Activated CD4-positive, alpha-beta memory T cell treated with anti-CD3 and anti-CD28 coated beads, Interleukin-2, amount 10 ng/mL, durations not matched to agents 7 days and 5 days (primary cell): ENCODE data around the gene POT1. TPM values are rescaled to one million over a fixed set of nuclear protein-coding genes. Genes with fewer than 3 reads are reported as not detected.

ENCODE experiments used
- CTCF ChIA-PET: fragments of 350-600 bp; sonication (Branson Sonifier 250); formaldehyde crosslinking; loops from one replicate; lab custom pipeline; 2021; ENCODE audit warnings: antibody characterized with exemption, inconsistent platforms; lab: Charles Lee
- POLR2A ChIA-PET: fragments of 350-600 bp; sonication (Branson Sonifier 250); formaldehyde crosslinking; loops from one replicate; lab custom pipeline; 2021; ENCODE audit warnings: antibody characterized with exemption; lab: Charles Lee
- DNase-seq: peaks from one replicate; pipeline ENCODE4 v3.0.0-alpha.2; 2020
- H3K27ac Mint-ChIP-seq: one replicate; pipeline ENCODE4 v1.8.0; 2021; ENCODE audit warnings: mild to moderate bottlenecking, mixed read lengths
- H3K27me3 Mint-ChIP-seq: one replicate; pipeline ENCODE4 v1.8.0; 2021; ENCODE audit warnings: mixed read lengths
- H3K36me3 Mint-ChIP-seq: one replicate; pipeline ENCODE4 v1.8.0; 2021; ENCODE audit warnings: low read depth, mixed read lengths
- H3K4me1 Mint-ChIP-seq: one replicate; pipeline ENCODE4 v1.8.0; 2021; ENCODE audit warnings: mixed read lengths
- H3K4me3 Mint-ChIP-seq: one replicate; pipeline ENCODE4 v1.8.0; 2021; ENCODE audit warnings: mild to moderate bottlenecking, mixed read lengths
- H3K9me3 Mint-ChIP-seq: one replicate; pipeline ENCODE4 v1.8.0; 2021; ENCODE audit warnings: mixed read lengths
- total RNA-seq, 2 experiments: library from RNA; stranded (reverse); gene quantifications; one replicate each; pipeline ENCODE4 v1.2.3, GENCODE V29; 2021

POT1 gene
- total RNA-seq, 2 experiments from 2014 or later = 27.3 to 28.9 TPM

DNA sequence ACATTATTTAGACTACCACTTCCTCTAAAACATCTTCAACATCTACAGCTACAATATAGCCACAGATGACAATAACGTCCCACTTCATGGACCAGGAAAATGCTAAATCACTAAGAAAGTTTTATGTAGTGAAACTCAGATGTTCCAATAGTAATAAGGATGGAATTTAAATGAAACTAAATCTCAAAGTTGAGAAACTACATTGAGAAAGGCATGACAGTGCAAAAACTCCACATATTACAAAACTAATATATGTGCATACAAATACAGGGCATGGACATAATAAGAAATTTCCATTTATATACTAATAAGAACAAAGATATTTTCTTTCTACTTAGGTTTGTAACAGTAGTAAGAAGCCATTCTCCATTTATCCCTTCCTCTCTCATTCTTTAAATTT, 31.1 kb downstream of the POT1 start:
- no peak overlapping the region for H3K27ac Mint-ChIP-seq
- DNase-seq = no peak
- peaks cover 33% of the 10 kb centered on the region for H3K36me3 Mint-ChIP-seq
- CTCF ChIA-PET = no interaction called here
- no peaks in the 10 kb centered on the region for H3K4me1 Mint-ChIP-seq
- no peak overlapping the region for H3K4me3 Mint-ChIP-seq
- no peaks in the 10 kb centered on the region for H3K27me3 Mint-ChIP-seq
- H3K9me3 Mint-ChIP-seq = no peaks in the 10 kb centered on the region
- POLR2A ChIA-PET = no interaction called here

DNA sequence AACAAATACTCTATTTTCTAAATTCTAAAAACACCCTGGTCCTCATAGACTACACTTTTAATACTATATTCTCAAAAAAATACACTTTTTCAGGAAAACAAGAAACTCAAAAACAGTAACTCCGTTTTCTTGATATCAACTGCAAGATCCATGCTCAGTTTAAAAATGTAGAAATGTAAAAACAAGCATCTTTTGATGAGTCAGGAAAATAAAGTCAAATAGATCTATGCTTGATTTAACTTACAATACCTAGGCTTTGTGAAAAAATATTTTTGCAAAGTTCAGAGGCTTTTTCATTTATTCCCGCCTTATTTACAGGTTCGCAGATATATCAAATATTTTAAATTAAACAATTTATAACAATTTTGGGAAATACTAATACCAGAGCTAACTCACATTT, 33.6 kb downstream of the POT1 start:
- H3K27me3 Mint-ChIP-seq = no peaks in the 10 kb centered on the region
- H3K36me3 Mint-ChIP-seq = peaks cover 26% of the 10 kb centered on the region
- no peak overlapping the region for H3K27ac Mint-ChIP-seq
- H3K4me1 Mint-ChIP-seq = no peaks in the 10 kb centered on the region
- no peaks in the 10 kb centered on the region for H3K9me3 Mint-ChIP-seq
- CTCF ChIA-PET = no interaction called here
- DNase-seq = no peak
- H3K4me3 Mint-ChIP-seq = no peak overlapping the region
- POLR2A ChIA-PET = no interaction called here

DNA sequence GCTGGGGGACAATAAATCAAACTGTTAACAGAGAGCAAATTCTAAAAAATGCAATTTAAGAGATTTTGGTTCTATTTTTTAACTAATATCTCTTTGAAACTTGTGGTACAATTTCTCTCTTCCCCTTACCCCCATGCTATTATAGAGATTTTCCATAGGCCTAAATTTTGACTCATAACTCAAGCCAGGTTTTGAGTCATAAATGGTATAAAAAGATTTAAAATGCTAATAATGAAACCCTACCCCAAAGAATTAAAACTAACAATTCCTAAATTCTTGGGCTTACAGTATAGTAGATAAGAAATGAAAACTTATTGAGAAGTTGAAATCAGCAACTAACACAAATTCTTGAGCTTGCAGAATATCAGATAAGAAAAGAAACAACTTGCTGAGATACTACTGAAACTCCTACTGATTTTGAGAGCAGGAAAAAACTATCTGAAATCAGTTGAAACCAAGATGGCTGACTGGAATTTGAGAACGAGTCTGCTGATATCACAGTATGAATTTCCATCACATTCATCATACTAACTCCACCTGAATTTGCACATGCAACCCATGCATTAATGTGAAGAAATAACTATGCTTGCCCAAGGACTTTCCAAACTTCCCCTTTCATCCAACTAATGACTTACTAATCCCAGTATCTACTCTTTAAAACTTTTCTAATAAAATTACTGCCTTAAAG, 36.3 kb downstream of the POT1 start:
- POLR2A ChIA-PET = interaction anchor here (0.6 kb wide), 1 partner anchor 29 kb away, joined by 3 read pairs; no protein-coding TSS in a partner anchor
- CTCF ChIA-PET = no interaction called here
- Mint-ChIP-seq H3K36me3 (peaks cover 35% of the 10 kb centered on the region), H3K4me3 (no peak overlapping the region), H3K4me1 (no peaks in the 10 kb centered on the region), H3K9me3 (no peaks in the 10 kb centered on the region), H3K27ac (no peak overlapping the region), H3K27me3 (no peaks in the 10 kb centered on the region)
- DNase-seq = no peak

DNA sequence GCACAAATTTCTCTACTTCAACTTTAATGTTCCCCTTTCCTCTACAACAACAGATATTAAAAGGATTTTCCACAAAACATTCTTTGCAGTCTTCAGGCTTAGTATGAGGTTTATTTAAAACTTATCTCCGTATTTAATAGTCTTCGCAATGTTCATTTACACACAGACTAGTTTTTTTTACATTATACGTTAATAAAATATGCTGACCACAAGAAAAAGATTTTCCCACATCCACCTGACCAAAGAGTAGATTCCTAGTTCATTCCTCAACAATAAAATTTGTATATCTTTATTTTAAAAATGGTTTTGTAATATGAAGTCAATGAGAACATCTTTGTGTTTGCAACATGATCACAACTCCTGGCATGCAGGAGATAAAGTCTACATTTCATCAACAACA, 42.4 kb downstream of the POT1 start:
- no peak overlapping the region for H3K27ac Mint-ChIP-seq
- ChIA-PET POLR2A (no interaction called here), CTCF (no interaction called here)
- peaks cover 28% of the 10 kb centered on the region for H3K36me3 Mint-ChIP-seq
- no peaks in the 10 kb centered on the region for H3K9me3 Mint-ChIP-seq
- no peak for DNase-seq
- H3K4me1 Mint-ChIP-seq = no peaks in the 10 kb centered on the region
- H3K4me3 Mint-ChIP-seq = no peak overlapping the region
- no peaks in the 10 kb centered on the region for H3K27me3 Mint-ChIP-seq

DNA sequence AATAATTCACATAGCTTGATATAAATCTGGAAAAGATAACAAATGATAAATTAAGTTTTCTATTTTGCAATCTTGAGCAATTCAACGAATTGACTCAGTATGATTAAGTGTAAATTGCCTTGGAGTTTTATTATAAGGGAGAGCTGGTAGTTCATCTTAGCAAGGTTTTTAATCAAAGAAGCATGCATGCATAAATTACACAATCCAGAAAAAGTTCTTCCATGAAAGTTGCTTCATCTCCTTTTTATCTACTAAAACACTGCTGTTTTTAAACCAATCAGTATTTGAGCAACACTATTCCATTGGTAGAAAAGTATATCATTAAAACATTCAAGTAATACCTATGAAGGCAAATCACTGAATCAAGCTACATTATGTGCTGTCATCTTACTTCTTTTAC, 47.6 kb downstream of the POT1 start:
- Mint-ChIP-seq H3K4me1 (no peaks in the 10 kb centered on the region), H3K9me3 (no peaks in the 10 kb centered on the region), H3K27me3 (no peaks in the 10 kb centered on the region), H3K4me3 (no peak overlapping the region), H3K36me3 (no peaks in the 10 kb centered on the region), H3K27ac (no peak overlapping the region)
- ChIA-PET POLR2A (no interaction called here), CTCF (no interaction called here)
- no peak for DNase-seq

DNA sequence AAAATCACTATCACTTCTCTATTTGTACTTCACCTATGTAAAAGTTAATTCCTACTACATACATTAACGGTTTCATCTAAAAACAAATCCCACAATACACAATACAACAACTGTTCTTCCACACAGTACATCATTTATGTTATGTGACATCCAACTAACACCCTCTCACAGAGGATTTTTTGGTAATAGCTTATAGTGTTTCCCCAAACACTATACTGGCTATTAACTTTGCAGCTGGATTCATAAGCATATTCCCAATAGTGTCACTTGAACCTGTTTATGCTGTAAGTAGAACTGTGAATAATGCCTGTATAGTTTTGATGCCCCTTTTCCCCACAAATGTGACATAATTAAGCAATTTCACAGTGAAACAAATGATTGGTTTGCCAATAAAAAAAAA, 49.9 kb downstream of the POT1 start:
- CTCF ChIA-PET = no interaction called here
- no peak overlapping the region for H3K4me3 Mint-ChIP-seq
- POLR2A ChIA-PET = no interaction called here
- DNase-seq = no peak
- H3K27me3 Mint-ChIP-seq = no peaks in the 10 kb centered on the region
- H3K9me3 Mint-ChIP-seq = no peaks in the 10 kb centered on the region
- H3K27ac Mint-ChIP-seq = no peak overlapping the region
- H3K4me1 Mint-ChIP-seq = no peaks in the 10 kb centered on the region
- H3K36me3 Mint-ChIP-seq = no peaks in the 10 kb centered on the region

DNA sequence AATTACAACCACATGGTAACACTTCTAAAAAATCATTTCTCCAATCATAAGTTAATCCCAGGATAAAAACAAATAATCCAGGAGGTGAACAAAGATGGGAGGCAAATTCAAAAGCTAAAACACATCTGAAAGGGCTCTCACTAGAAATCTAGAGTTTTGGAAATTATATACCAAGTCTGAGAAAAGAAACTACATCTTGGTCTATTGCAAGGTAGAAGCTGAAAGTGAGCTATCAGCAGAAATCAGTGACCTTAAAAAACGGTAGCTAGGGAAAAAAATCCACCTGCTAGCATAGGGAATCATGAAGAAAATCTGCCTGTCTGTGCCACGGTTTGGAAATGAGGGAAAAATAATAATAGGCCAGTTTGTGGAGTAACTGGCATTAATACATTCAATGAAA, 50.5 kb downstream of the POT1 start:
- Mint-ChIP-seq H3K4me1 (no peaks in the 10 kb centered on the region), H3K36me3 (no peaks in the 10 kb centered on the region), H3K9me3 (no peaks in the 10 kb centered on the region), H3K27me3 (no peaks in the 10 kb centered on the region), H3K27ac (no peak overlapping the region), H3K4me3 (no peak overlapping the region)
- no peak for DNase-seq
- POLR2A ChIA-PET = no interaction called here
- CTCF ChIA-PET = no interaction called here

DNA sequence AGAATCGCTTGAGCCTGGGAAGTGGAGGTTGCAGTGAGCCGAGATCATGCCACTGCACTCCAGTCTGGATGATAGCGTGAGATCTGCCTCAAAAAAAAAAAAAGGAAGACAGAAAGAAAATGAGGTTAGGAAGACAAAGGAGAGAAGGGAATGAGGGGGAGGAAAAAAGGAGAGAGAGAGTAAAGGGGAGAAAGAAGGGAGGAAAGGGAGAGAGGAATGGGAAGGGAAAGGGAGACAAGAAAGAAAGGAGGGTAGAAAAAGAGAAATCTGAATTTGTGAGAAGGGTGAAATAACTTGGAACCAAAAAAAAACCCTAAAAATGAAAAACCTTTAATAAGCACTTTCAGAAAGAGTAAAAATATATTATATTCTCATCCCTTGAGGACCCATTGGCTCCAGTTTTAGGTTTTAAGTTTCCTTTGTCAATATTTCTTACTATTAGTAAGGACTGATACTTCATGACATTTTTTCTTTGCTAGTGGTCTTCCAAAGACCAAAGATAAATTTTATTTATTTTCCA, 54.9 kb downstream of the POT1 start:
- Mint-ChIP-seq H3K27me3 (no peaks in the 10 kb centered on the region), H3K27ac (no peak overlapping the region), H3K9me3 (no peaks in the 10 kb centered on the region), H3K36me3 (no peaks in the 10 kb centered on the region), H3K4me3 (no peak overlapping the region), H3K4me1 (no peaks in the 10 kb centered on the region)
- ChIA-PET CTCF (no interaction called here), POLR2A (interaction anchor here (1.8 kb wide), 1 partner anchor 9 kb away, joined by 4 read pairs; no protein-coding TSS in a partner anchor)
- DNase-seq = no peak

DNA sequence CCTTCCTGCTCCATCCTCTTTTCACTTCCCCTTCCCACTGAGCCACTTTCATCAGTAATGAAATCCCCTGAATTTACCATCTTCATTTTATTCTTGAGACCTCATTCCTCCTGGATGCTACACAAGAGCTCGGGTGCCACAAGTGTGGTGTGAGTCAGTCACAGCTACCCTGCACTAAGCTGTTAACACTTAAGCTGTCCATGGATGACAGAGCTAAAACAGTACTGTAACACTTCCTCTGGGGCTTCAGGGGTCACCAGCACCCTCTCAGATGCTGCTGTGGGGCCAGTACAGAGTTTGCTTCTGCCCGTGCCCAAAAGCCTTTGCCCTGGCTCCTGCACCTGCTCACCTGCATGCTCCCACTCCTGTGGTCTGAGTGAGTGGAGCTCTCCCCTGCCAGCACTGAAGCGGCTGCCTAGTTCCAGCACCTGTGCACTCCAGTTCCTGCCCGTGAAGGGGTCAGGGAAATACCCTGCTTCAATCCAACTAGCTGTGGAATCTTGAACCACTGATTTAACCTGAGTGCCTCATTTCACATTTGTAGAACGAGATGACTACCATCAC, 71.9 kb downstream of the POT1 start:
- Mint-ChIP-seq H3K36me3 (peaks cover 12% of the 10 kb centered on the region), H3K27ac (no peak overlapping the region), H3K9me3 (no peaks in the 10 kb centered on the region), H3K27me3 (no peaks in the 10 kb centered on the region), H3K4me1 (no peaks in the 10 kb centered on the region), H3K4me3 (no peak overlapping the region)
- DNase-seq = no peak
- POLR2A ChIA-PET = no interaction called here
- CTCF ChIA-PET = interaction anchor here (0.9 to 1.0 kb wide), 2 partner anchors 15 to 76 kb away, joined by 3 read pairs; no protein-coding TSS in a partner anchor

DNA sequence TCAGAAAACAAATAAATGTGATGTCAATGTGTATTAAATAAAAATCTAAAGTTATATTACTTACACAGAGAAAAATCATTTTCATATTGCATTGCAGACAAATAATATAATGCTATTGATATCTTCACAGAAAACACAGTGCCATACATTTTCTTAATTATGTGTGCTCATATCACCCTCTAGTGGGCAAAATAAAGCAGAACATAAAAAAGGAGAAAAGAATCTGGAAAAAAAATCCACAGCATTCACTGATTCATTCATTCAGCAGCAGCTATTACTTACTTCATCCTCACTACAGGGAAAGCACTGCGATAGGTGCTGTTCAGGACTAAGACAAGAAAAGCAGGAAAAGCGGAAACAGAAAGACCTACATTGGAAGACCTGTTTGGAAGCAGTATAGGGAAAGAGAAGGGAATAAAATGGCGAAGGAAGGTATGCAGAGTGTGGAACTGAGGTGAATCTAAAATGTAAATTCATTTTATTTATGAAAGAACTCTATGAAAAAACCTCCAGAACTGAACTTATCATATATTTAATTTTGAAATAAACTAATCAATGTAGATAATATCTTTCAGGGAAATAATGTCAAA, 73.2 kb downstream of the POT1 start:
- Mint-ChIP-seq H3K4me1 (no peaks in the 10 kb centered on the region), H3K9me3 (no peaks in the 10 kb centered on the region), H3K27me3 (no peaks in the 10 kb centered on the region), H3K27ac (no peak overlapping the region), H3K36me3 (peaks cover 8% of the 10 kb centered on the region), H3K4me3 (no peak overlapping the region)
- CTCF ChIA-PET = interaction anchor here (1.2 kb wide), 1 partner anchor 13 kb away, joined by 3 read pairs; no protein-coding TSS in a partner anchor
- POLR2A ChIA-PET = no interaction called here
- DNase-seq = no peak

DNA sequence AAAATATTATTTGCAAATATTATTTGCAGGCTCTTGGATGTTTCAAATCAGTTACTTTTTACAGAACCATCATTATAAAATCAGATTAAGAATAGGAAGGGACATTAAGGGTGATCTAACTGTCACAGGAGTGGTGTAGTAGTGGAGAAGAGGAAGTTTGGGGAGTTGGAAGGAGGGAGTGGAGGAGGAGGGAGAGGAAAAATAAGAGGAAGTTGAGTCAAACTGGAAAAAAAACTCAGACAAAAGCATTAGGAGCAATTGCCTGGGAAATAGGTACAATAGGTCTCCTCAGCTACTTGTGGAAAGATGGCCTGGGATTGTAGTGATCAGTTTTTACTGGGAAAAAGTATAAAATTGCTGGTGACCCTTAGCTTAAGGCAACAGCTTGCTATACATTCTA, 86.3 kb downstream of the POT1 start:
- H3K27ac Mint-ChIP-seq = no peak overlapping the region
- DNase-seq = no peak
- H3K4me3 Mint-ChIP-seq = no peak overlapping the region
- no peaks in the 10 kb centered on the region for H3K4me1 Mint-ChIP-seq
- H3K27me3 Mint-ChIP-seq = no peaks in the 10 kb centered on the region
- H3K9me3 Mint-ChIP-seq = no peaks in the 10 kb centered on the region
- POLR2A ChIA-PET = no interaction called here
- CTCF ChIA-PET = interaction anchor here (1.3 kb wide), 1 partner anchor 13 kb away, joined by 3 read pairs; no protein-coding TSS in a partner anchor
- peaks cover 21% of the 10 kb centered on the region for H3K36me3 Mint-ChIP-seq

DNA sequence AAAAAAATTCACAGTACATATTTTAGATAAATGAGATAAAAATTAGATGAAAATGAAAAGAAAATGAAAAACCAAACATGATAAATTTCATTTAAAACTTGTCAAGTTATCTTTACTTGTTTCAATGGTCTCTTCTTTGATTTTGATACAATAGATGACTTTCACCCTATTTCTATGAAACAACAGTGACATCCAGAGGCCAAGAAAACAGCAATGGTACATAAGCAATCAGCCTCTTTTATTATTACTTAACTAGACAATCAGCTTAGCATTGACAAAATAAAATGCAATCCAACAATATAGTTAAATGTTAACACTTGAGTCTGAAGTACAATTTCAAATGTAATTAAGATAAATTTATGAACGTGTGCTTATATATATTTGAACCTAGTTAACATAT, 89.2 kb downstream of the POT1 start:
- no peaks in the 10 kb centered on the region for H3K9me3 Mint-ChIP-seq
- no peak overlapping the region for H3K27ac Mint-ChIP-seq
- H3K4me3 Mint-ChIP-seq = no peak overlapping the region
- POLR2A ChIA-PET = no interaction called here
- CTCF ChIA-PET = no interaction called here
- H3K36me3 Mint-ChIP-seq = peaks cover 8% of the 10 kb centered on the region
- no peak for DNase-seq
- no peaks in the 10 kb centered on the region for H3K27me3 Mint-ChIP-seq
- H3K4me1 Mint-ChIP-seq = no peaks in the 10 kb centered on the region

DNA sequence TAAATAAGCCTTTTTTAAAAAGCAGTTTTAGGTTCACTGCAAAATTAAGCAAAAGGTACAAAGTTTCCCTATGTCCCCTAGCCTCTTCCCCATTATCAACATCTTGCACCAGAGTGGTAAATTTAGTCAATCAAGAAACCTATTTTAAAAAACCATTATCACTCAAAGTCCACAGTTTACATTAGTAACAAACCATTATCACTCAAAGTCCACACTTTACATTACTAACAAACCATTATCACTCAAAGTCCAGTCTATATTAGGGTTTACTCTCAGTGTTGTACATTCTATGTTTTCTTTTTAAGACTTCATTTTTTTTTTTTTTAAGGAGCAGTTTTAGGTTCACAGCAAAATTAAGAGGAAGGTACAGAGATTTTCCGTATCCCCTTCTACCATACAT, 89.9 kb downstream of the POT1 start:
- Mint-ChIP-seq H3K4me3 (no peak overlapping the region), H3K4me1 (no peaks in the 10 kb centered on the region), H3K27ac (no peak overlapping the region), H3K9me3 (no peaks in the 10 kb centered on the region), H3K27me3 (no peaks in the 10 kb centered on the region), H3K36me3 (peaks cover 4% of the 10 kb centered on the region)
- CTCF ChIA-PET = no interaction called here
- no peak for DNase-seq
- POLR2A ChIA-PET = no interaction called here
